GM23248 (cell line): ENCODE data around the gene COA6.

Source experiments
- EZH2 ChIP-seq: fragments of 200-600 bp; sonication (generic); IDR thresholded peaks from 2 replicates; pipeline ENCODE4 v1.6.1; 2018; ENCODE audit warnings: antibody characterized with exemption, mild to moderate bottlenecking; ENCODE audit not compliant: insufficient read depth, poor library complexity, severe bottlenecking
- EZH2phosphoT487 ChIP-seq: fragments of 200-600 bp; sonication (generic); IDR thresholded peaks from 2 replicates; pipeline ENCODE4 v1.6.1; 2018; ENCODE audit warnings: antibody characterized with exemption, moderate library complexity, mild to moderate bottlenecking, low read depth; ENCODE audit not compliant: insufficient read depth

DNA sequence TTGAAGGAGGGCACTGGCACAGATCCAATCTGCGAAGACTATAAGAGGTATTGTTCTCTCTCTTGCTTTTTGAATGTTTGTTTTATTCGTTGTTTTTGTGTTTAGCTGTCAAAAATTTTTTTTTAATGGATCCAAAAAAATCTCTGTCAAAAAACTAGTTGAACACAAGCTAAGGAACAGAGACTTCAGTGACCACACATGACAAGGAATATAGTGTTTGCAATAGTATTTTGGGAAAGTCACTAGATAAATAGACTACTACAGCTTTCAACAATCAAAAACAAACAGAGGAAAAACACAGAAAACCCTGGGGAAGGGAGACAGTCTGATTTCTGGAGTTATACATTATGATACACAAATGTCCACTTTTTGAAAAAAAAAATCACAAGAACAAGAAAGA is 36.9 kb upstream of the COA6 start:
- TF ChIP-seq EZH2 (no peak), EZH2phosphoT487 (no peak)
